Retinal pigment epithelial cell (primary cell): ENCODE results near the gene SEMA4D.

ENCODE experiments used
- DNase-seq: peaks from one replicate; pipeline ENCODE4 v3.0.0-alpha.2; 2010; ENCODE audit warnings: low read depth
- H3K4me3 ChIP-seq: 2 replicates; pipeline ENCODE4 v1.5.1; 2011; ENCODE audit warnings: mild to moderate bottlenecking, low read length, control low read depth, moderate library complexity
- CTCF ChIP-seq: conservative IDR thresholded peaks from 2 replicates; pipeline ENCODE4 v1.5.1; 2011; ENCODE audit warnings: low read depth, low read length, control low read depth, inconsistent platforms

The SEMA4D gene

GRCh38 chr9:89533411-89534095, 35.6 kb upstream of the SEMA4D start:
- no peak for TF ChIP-seq CTCF
- no peak overlapping the region for H3K4me3 ChIP-seq
- no peak for DNase-seq

GRCh38 chr9:89532944-89533343, 35.0 kb upstream of the SEMA4D start:
- no peak for TF ChIP-seq CTCF
- no peak overlapping the region for H3K4me3 ChIP-seq
- DNase-seq, result no peak

- no peak for TF ChIP-seq CTCF
- no peak for DNase-seq
- H3K4me3 ChIP-seq, result no peak overlapping the region
These were observed 34.6 kb upstream of the SEMA4D start for GRCh38 chr9:89532478-89532877.

- TF ChIP-seq CTCF, result no peak
These were observed 33.9 kb upstream of the SEMA4D start for GRCh38 chr9:89531766-89532165.

GRCh38 chr9:89530726-89531125, 32.8 kb upstream of the SEMA4D start:
- DNase-seq, result no peak
- no peak overlapping the region for H3K4me3 ChIP-seq
- no peak for TF ChIP-seq CTCF

More at GRCh38 chr9:89531766-89532165, 33.9 kb upstream of the SEMA4D start:
- DNase-seq, result no peak
- H3K4me3 ChIP-seq, result no peak overlapping the region

GRCh38 chr9:89529243-89530035, 31.5 kb upstream of the SEMA4D start:
- no peak for TF ChIP-seq CTCF
- H3K4me3 ChIP-seq, result no peak overlapping the region
- no peak for DNase-seq

GRCh38 chr9:89528540-89528939, 30.6 kb upstream of the SEMA4D start:
- TF ChIP-seq CTCF, result no peak
- H3K4me3 ChIP-seq, result no peak overlapping the region
- DNase-seq, result no peak
